GM12878 (cell line): ENCODE data around the gene MVB12B. TPM values are rescaled to one million over a fixed set of nuclear protein-coding genes. Genes with fewer than 3 reads are reported as not detected.

Experiments used
- ATF2 ChIP-seq: IDR thresholded peaks from 2 replicates; pipeline ENCODE4 v1.6.1; 2012; ENCODE audit warnings: low read length, inconsistent platforms
- BCL11A ChIP-seq: IDR thresholded peaks from 2 replicates; pipeline ENCODE4 v1.6.1; 2011; ENCODE audit warnings: low read depth, low read length
- ESRRA ChIP-seq: IDR thresholded peaks from 2 replicates; pipeline ENCODE4 v1.6.1; 2012; ENCODE audit warnings: mild to moderate bottlenecking, low read length, improper control_type of control experiment
- HCFC1 ChIP-seq: fragments of 150-350 bp; IDR thresholded peaks from 2 replicates; pipeline ENCODE4 v1.6.1; 2014; ENCODE audit warnings: low read length
- MTA3 ChIP-seq: IDR thresholded peaks from 2 replicates; pipeline ENCODE4 v1.6.1; 2012; ENCODE audit warnings: low read length, inconsistent platforms, borderline replicate concordance
- NKRF ChIP-seq: fragments of 450-650 bp; conservative IDR thresholded peaks from 2 replicates; pipeline ENCODE4 v1.6.1; 2017; ENCODE audit warnings: mild to moderate bottlenecking, moderate library complexity
- STAT1 ChIP-seq: fragments of 450-650 bp; conservative IDR thresholded peaks from 2 replicates; pipeline ENCODE4 v1.6.1; 2014; ENCODE audit warnings: antibody characterized with exemption, mild to moderate bottlenecking
- TCF7 ChIP-seq: IDR thresholded peaks from 2 replicates; pipeline ENCODE4 v1.6.1; 2014; ENCODE audit warnings: antibody characterized with exemption, borderline replicate concordance
- polyA plus RNA-seq, 11 experiments: library from polyadenylated mRNA; depleted of rRNA in 4 of 11; unstranded in 6 of 11; stranded (reverse) in 5 of 11; fragments of >200 nt; fragmentation: Nextera tagmentation in 4 of 11; fragmentation: Illumina TruSeq in 1 of 11; extraction: Ambion mirVana in 4 of 11; extraction: Trizol in 1 of 11; gene quantifications; 1 replicate in 1 of 11; 2 replicates in 10 of 11; pipeline versions ENCODE4 v1.2.1 to v1.2.3, GENCODE V29; 2011 to 2016; ENCODE audit warnings: inconsistent platforms in 2 of 11, missing spikeins in 2 of 11, low read depth in 1 of 11
- total RNA-seq, 4 experiments: library from RNA; depleted of rRNA in 3 of 4; stranded (reverse); fragments of >200 nt in 3 of 4; fragmentation: Illumina TruSeq in 1 of 4; extraction: Trizol in 1 of 4; gene quantifications; 2 replicates each; pipeline versions ENCODE4 v1.2.1 to v1.2.3, GENCODE V29; 2013 to 2021
- TF ChIP-seq, protein P1 (sequence below): IDR thresholded peaks from 2 replicates; pipeline ENCODE4 v1.6.1; 2012; ENCODE audit warnings: improper control_type of control experiment, low read depth, low read length; ENCODE audit not compliant: insufficient replicate concordance

The MVB12B gene
- total and polyA plus RNA-seq, 10 of the 15 experiments (the other 5 are each of a cell fraction or from before 2014, with no cell fraction given) = 0.08 TPM; not detected in 9

DNA sequence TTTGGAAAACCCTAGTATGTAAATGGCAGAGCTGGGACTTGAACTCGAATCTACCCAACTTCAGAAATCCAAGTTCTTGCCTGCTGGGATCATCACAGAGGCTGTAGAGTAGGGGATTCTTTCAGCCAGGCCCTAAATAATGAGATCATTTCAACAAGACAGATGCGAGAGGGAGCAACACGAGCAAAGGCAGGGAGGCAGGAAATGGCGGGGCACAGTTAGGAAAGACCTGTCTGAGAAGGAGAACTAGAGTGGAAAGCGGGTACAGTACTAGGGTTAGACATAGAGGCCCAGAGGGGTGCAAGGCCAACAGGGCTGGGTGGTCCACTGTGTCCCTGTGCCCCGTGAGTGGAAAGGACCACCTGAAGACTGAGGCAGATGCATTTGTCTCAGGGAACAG is 46.1 kb downstream of the MVB12B start (continued):
- TF ChIP-seq BCL11A (no peak), ATF2 (no peak), STAT1 (no peak), NKRF (no peak), TCF7 (no peak), MTA3 (no peak), HCFC1 (no peak), ESRRA (no peak)
- TF ChIP-seq, protein P1, sequence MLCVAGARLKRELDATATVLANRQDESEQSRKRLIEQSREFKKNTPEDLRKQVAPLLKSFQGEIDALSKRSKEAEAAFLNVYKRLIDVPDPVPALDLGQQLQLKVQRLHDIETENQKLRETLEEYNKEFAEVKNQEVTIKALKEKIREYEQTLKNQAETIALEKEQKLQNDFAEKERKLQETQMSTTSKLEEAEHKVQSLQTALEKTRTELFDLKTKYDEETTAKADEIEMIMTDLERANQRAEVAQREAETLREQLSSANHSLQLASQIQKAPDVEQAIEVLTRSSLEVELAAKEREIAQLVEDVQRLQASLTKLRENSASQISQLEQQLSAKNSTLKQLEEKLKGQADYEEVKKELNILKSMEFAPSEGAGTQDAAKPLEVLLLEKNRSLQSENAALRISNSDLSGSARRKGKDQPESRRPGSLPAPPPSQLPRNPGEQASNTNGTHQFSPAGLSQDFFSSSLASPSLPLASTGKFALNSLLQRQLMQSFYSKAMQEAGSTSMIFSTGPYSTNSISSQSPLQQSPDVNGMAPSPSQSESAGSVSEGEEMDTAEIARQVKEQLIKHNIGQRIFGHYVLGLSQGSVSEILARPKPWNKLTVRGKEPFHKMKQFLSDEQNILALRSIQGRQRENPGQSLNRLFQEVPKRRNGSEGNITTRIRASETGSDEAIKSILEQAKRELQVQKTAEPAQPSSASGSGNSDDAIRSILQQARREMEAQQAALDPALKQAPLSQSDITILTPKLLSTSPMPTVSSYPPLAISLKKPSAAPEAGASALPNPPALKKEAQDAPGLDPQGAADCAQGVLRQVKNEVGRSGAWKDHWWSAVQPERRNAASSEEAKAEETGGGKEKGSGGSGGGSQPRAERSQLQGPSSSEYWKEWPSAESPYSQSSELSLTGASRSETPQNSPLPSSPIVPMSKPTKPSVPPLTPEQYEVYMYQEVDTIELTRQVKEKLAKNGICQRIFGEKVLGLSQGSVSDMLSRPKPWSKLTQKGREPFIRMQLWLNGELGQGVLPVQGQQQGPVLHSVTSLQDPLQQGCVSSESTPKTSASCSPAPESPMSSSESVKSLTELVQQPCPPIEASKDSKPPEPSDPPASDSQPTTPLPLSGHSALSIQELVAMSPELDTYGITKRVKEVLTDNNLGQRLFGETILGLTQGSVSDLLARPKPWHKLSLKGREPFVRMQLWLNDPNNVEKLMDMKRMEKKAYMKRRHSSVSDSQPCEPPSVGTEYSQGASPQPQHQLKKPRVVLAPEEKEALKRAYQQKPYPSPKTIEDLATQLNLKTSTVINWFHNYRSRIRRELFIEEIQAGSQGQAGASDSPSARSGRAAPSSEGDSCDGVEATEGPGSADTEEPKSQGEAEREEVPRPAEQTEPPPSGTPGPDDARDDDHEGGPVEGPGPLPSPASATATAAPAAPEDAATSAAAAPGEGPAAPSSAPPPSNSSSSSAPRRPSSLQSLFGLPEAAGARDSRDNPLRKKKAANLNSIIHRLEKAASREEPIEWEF = no peak
- TF ChIP-seq, all 136 proteins: peak for 0
